Embryonic facial prominence (tissue), 1 donor: Measurements from ENCODE around the gene FHL1.

Experiments
- DNase-seq: peaks from one replicate; pipeline ENCODE4 v3.0.0-alpha.2; 2016; ENCODE audit errors: extremely low spot score

Gene FHL1

GRCh38 chrX:136251041-136251991, 104.0 kb downstream of the FHL1 start, which contains the start of gene MAP7D3:
MAP7D3 (minus strand) TSS chrX:136251400; CDS start chrX:136251358, 42 bp downstream.
- no peak for DNase-seq

- DNase-seq, result no peak
Measured at GRCh38 chrX:136255541-136255940, 108.2 kb downstream of the FHL1 start.

GRCh38 chrX:136256026-136256425, 108.7 kb downstream of the FHL1 start:
- DNase-seq, result no peak

- no peak for DNase-seq
Measured at GRCh38 chrX:136258951-136259350, 111.6 kb downstream of the FHL1 start.

GRCh38 chrX:136259543-136259942, 112.2 kb downstream of the FHL1 start:
- DNase-seq, result no peak

GRCh38 chrX:136260776-136261175, 113.4 kb downstream of the FHL1 start:
- no peak for DNase-seq
